Measurements from ENCODE around the gene URAD.

- TF ChIP-seq POLR2A (IDR thresholded peaks at IDR 0.05; ENCODE audit: low read length): peak; percentile 38; the same call in 1 of the 2 replicates
- no peak for TF ChIP-seq CBX2 (IDR thresholded peaks at IDR 0.05; ENCODE audit: borderline replicate concordance, low read depth)
- TF ChIP-seq CTCF (IDR thresholded peaks at IDR 0.05): no peak
- TF ChIP-seq SREBF2 (IDR thresholded peaks at IDR 0.05): no peak
- TF ChIP-seq CEBPB (IDR thresholded peaks at IDR 0.05): no peak
- no peak for TF ChIP-seq BHLHE40 (IDR thresholded peaks at IDR 0.05; ENCODE audit: low read depth, low read length)
- no peak for TF ChIP-seq TP53 (CRISPR knock-in tag; IDR thresholded peaks at IDR 0.05)
- TF ChIP-seq JUN (IDR thresholded peaks at IDR 0.05): no peak
- TF ChIP-seq MAX (IDR thresholded peaks at IDR 0.05): no peak; the same call in 1 of the 2 replicates
- TF ChIP-seq, protein P1, sequence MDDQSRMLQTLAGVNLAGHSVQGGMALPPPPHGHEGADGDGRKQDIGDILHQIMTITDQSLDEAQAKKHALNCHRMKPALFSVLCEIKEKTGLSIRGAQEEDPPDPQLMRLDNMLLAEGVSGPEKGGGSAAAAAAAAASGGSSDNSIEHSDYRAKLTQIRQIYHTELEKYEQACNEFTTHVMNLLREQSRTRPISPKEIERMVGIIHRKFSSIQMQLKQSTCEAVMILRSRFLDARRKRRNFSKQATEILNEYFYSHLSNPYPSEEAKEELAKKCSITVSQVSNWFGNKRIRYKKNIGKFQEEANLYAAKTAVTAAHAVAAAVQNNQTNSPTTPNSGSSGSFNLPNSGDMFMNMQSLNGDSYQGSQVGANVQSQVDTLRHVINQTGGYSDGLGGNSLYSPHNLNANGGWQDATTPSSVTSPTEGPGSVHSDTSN (IDR thresholded peaks at IDR 0.05): no peak
- TF ChIP-seq PHF8 (IDR thresholded peaks at IDR 0.05; ENCODE audit: borderline replicate concordance, low read depth): peak; percentile 61; the same call in 1 of the 2 replicates
- no peak for TF ChIP-seq RARB (CRISPR knock-in tag; IDR thresholded peaks at IDR 0.05)
- no peak for TF ChIP-seq EP300 (IDR thresholded peaks at IDR 0.05)
- no peak for TF ChIP-seq GATA3 (IDR thresholded peaks at IDR 0.05; ENCODE audit: borderline replicate concordance)
Measured at GRCh38 chr13:27954406-27954851, 34.1 kb downstream of the URAD start.
